Pancreas (tissue), 10 donors: ENCODE measurements around the gene AP3D1. TPM values are rescaled to one million over a fixed set of nuclear protein-coding genes. Genes with fewer than 3 reads are reported as not detected.

Experiments
- ATAC-seq, 4 donors: fragments of 200-7000 bp; cut with Tn5 transposase; one replicate each; pipeline versions ENCODE4 v1.8.0 to v1.9.1; 2020; ENCODE audit warnings: mild to moderate bottlenecking in 4 of 4, moderate library complexity in 4 of 4
- DNase-seq, 6 donors: peaks; one replicate each; pipeline ENCODE4 v3.0.0-alpha.2; 2020
- FAIRE-seq: peaks from 2 replicates; lab custom pipeline; 2012; peaks lifted over from hg19 to GRCh38; lab: Jason Lieb, UNC
- H3K27ac ChIP-seq, 4 donors: fragments of 200-600 bp; sonication (generic); 1 replicate in 3 of 4; 2 replicates in 1 of 4; pipeline versions ENCODE4 v1.5.0 to v1.8.0; 2020
- H3K27me3 ChIP-seq, 4 donors: fragments of 200-600 bp; one replicate each; pipeline ENCODE4 v1.8.0; 2021
- H3K36me3 ChIP-seq, 3 donors: fragments of 200-600 bp; sonication (generic) in 1 of 3; one replicate each; pipeline versions ENCODE4 v1.5.0 to v1.8.0; 2020 to 2021
- H3K4me1 ChIP-seq, 3 donors: fragments of 200-600 bp; one replicate each; pipeline ENCODE4 v1.8.0; 2021
- H3K4me3 ChIP-seq, 4 donors: fragments of 200-600 bp; sonication (generic) in 2 of 4; one replicate each; pipeline versions ENCODE4 v1.5.0 to v1.8.0; 2020 to 2021
- H3K9me3 ChIP-seq, 4 donors: fragments of 200-600 bp; one replicate each; pipeline ENCODE4 v1.8.0; 2021
- CTCF ChIP-seq, 4 donors: fragments of 200-600 bp; sonication (generic) in 3 of 4; IDR thresholded peaks; one replicate each; pipeline versions ENCODE4 v1.5.0 to v1.8.0; 2021; ENCODE audit warnings: antibody characterized with exemption in 4 of 4
- WGBS, 2 donors: extraction: QIAGEN DNeasy Blood & Tissue Kit; methylation state at CpG; one replicate each; pipeline ENCODE4 v1.1.7; 2013; 5-methylcytosine and 5-hydroxymethylcytosine counted together
- intact Hi-C, 3 donors: fragments of 100-400 bp; cut with DNase I; formaldehyde crosslinking; loops; one replicate each; pipeline versions ENCODE4 v1.11.1 to v1.14.2; 2022
- polyA plus RNA-seq, 2 donors: library from polyadenylated mRNA; stranded (reverse); fragments of 200-250 nt; gene quantifications; one replicate each; pipeline ENCODE4 v1.2.3, GENCODE V29; 2013
- total RNA-seq, 6 donors: library from RNA; stranded (reverse); fragmentation: NEBNext Ultra II Directional in 4 of 6; extraction: Animal tissue kit (Norgen Biotek cat#: 25700) in 4 of 6; gene quantifications; one replicate each; pipeline versions ENCODE4 v1.2.1 to v1.2.4, GENCODE V29; 2021 to 2023
- donor health status: healthy with polysubstance abuse.
- donor health status: DM: no; HTN: no; CAD: no; lungs with moderate emphysema.
- donor health status: DM: no; HTN: no; CAD: no.
- donor health status: control.
- donor health status: control.
- donor health status: Bipolar disorder and iron deficiency.
- donor health status: DM: yes; HTN: yes; CAD: no.
- donor health status: DM: no; HTN: no; CAD: no.
- donor health status: DM: no; HTN: no; CAD: no.
- donor health status: DM: yes; HTN: yes; CAD: no.

Gene AP3D1
- total and polyA plus RNA-seq, 8 donors: 75.2 to 105 (median 88.0) TPM

- Histone ChIP-seq H3K4me1 (peaks cover 0 to 5% (median 0%) of the 10 kb centered on the region in 3 donors), H3K27ac (peak overlapping the region in 2 of 4 donors; percentile 22 to 30), H3K4me3 (peak overlapping the region in 1 of 4 donors; percentile 18), H3K27me3 (no peaks in the 10 kb centered on the region), H3K36me3 (peaks cover 0 to 8% (median 0%) of the 10 kb centered on the region in 3 donors), H3K9me3 (no peaks in the 10 kb centered on the region)
- TF ChIP-seq CTCF (IDR thresholded peaks at IDR 0.05): no peak
- ATAC-seq (peak in 1 of 4 donors; percentile 19), DNase-seq (no peak), FAIRE-seq (no peak)
- WGBS, 2 donors: 85 to 88% methylated on average over 20 of the region's 20 CpGs
- intact Hi-C loops: no loop called here
Observed at GRCh38 chr19:2083174-2083854, 68.1 kb downstream of the AP3D1 start.

- Histone ChIP-seq H3K4me1 (peaks cover 0 to 3% (median 0%) of the 10 kb centered on the region in 3 donors), H3K27ac (peak overlapping the region in 1 of 4 donors; percentile 32), H3K27me3 (no peaks in the 10 kb centered on the region), H3K4me3 (peak overlapping the region in 1 of 4 donors; percentile 10), H3K36me3 (peaks cover 0 to 12% (median 0%) of the 10 kb centered on the region in 3 donors), H3K9me3 (no peaks in the 10 kb centered on the region)
- no peak for FAIRE-seq
- intact Hi-C loops: no loop called here
- no peak for DNase-seq
- 88% methylated on average over 30 of the region's 30 CpGs for WGBS, 2 donors
- no peak for TF ChIP-seq CTCF (IDR thresholded peaks at IDR 0.05)
- ATAC-seq: peak in 2 of 4 donors; percentile 10 to 55
Observed at GRCh38 chr19:2081873-2082810, 69.2 kb downstream of the AP3D1 start.

GRCh38 chr19:2080336-2080988, 70.9 kb downstream of the AP3D1 start:
- Histone ChIP-seq H3K36me3 (peaks cover 0 to 18% (median 0%) of the 10 kb centered on the region in 3 donors), H3K4me1 (no peaks in the 10 kb centered on the region), H3K4me3 (no peak overlapping the region), H3K27me3 (no peaks in the 10 kb centered on the region), H3K27ac (no peak overlapping the region), H3K9me3 (no peaks in the 10 kb centered on the region)
- ATAC-seq (no peak), DNase-seq (no peak), FAIRE-seq (no peak)
- intact Hi-C loops: no loop called here
- 87% methylated on average over 23 of the region's 23 CpGs for WGBS, 2 donors
- TF ChIP-seq CTCF (IDR thresholded peaks at IDR 0.05): no peak

GRCh38 chr19:2079865-2080301, 71.5 kb downstream of the AP3D1 start:
- TF ChIP-seq CTCF (IDR thresholded peaks at IDR 0.05): no peak
- intact Hi-C loops: loop anchor here in 1 of 3 donors (10.0 kb wide), 1 partner anchor 185 kb away; no protein-coding TSS in a partner anchor
- H3K27ac ChIP-seq: no peak overlapping the region

More at GRCh38 chr19:2079865-2080301, 71.5 kb downstream of the AP3D1 start:
- no peaks in the 10 kb centered on the region for H3K4me1 ChIP-seq
- WGBS, 2 donors: 94% methylated on average over 23 of the region's 23 CpGs
- FAIRE-seq (no peak), DNase-seq (peak in 1 of 6 donors; percentile 60), ATAC-seq (no peak)
- no peaks in the 10 kb centered on the region for H3K9me3 ChIP-seq
- H3K36me3 ChIP-seq: peaks cover 0 to 22% (median 0%) of the 10 kb centered on the region in 3 donors
- H3K4me3 ChIP-seq: no peak overlapping the region
- H3K27me3 ChIP-seq: no peaks in the 10 kb centered on the region
